Loucy (cell line): ENCODE measurements around the gene CELSR2.

Experiments used
- H2AFZ ChIP-seq: fragments of 200-600 bp; sonication (generic); 2 replicates; pipeline ENCODE4 v1.6.0; 2016; ENCODE audit warnings: antibody characterized with exemption, mild to moderate bottlenecking, low read length, moderate library complexity
- H3F3A ChIP-seq: fragments of 200-600 bp; 2 replicates; pipeline ENCODE4 v1.6.0; 2016; ENCODE audit warnings: antibody characterized with exemption, low read depth, mild to moderate bottlenecking
- H3K27me3 ChIP-seq: fragments of 200-600 bp; sonication (generic); 2 replicates; pipeline ENCODE4 v1.6.1; 2014; ENCODE audit warnings: low read length, mild to moderate bottlenecking; ENCODE audit not compliant: insufficient read depth, poor library complexity, severe bottlenecking
- H3K36me3 ChIP-seq: fragments of 200-600 bp; sonication (generic); 2 replicates; pipeline ENCODE4 v1.6.1; 2016; ENCODE audit warnings: low read length; ENCODE audit not compliant: insufficient read depth
- H3K4me1 ChIP-seq: fragments of 200-600 bp; sonication (generic); 2 replicates; pipeline ENCODE4 v1.5.1; 2014; ENCODE audit warnings: low read length, mild to moderate bottlenecking; ENCODE audit not compliant: insufficient read depth, poor library complexity, severe bottlenecking
- H3K4me2 ChIP-seq: fragments of 200-600 bp; sonication (generic); 2 replicates; pipeline ENCODE4 v1.6.0; 2014; ENCODE audit warnings: antibody characterized with exemption, low read length, low read depth, mild to moderate bottlenecking; ENCODE audit not compliant: poor library complexity, severe bottlenecking
- H3K4me3 ChIP-seq: fragments of 200-600 bp; sonication (generic); 2 replicates; pipeline ENCODE4 v1.5.1; 2014; ENCODE audit warnings: low read length, mild to moderate bottlenecking, mixed read lengths; ENCODE audit not compliant: poor library complexity, severe bottlenecking
- H3K79me2 ChIP-seq: fragments of 200-600 bp; sonication (generic); 2 replicates; pipeline ENCODE4 v1.6.1; 2014; ENCODE audit warnings: low read length; ENCODE audit not compliant: insufficient read depth
- H3K9ac ChIP-seq: fragments of 200-600 bp; sonication (generic); 2 replicates; pipeline ENCODE4 v1.6.0; 2014; ENCODE audit warnings: mild to moderate bottlenecking, low read depth, low read length, moderate library complexity; ENCODE audit not compliant: poor library complexity, severe bottlenecking
- H3K9me2 ChIP-seq: fragments of 200-600 bp; sonication (generic); replicated peaks from 2 replicates; pipeline ENCODE4 v1.6.1; 2016; ENCODE audit warnings: low read depth, low read length, mixed read lengths
- H3K9me3 ChIP-seq: fragments of 200-600 bp; sonication (generic); 2 replicates; pipeline ENCODE4 v1.6.1; 2014; ENCODE audit warnings: mild to moderate bottlenecking, antibody characterized with exemption, low read length, low read depth; ENCODE audit not compliant: insufficient read depth
- H4K20me1 ChIP-seq: fragments of 200-600 bp; sonication (generic); 2 replicates; pipeline ENCODE4 v1.6.0; 2014; ENCODE audit warnings: antibody characterized with exemption, low read length, mild to moderate bottlenecking; ENCODE audit not compliant: insufficient read depth, poor library complexity, severe bottlenecking
- EZH2phosphoT487 ChIP-seq: fragments of 200-600 bp; IDR thresholded peaks from 2 replicates; pipeline ENCODE4 v1.6.1; 2018; ENCODE audit warnings: antibody characterized with exemption, mild to moderate bottlenecking, moderate library complexity, borderline replicate concordance
- TF ChIP-seq, protein P1 (sequence below): fragments of 200-600 bp; sonication (generic); conservative IDR thresholded peaks from 2 replicates; pipeline ENCODE4 v1.5.1; 2014; ENCODE audit warnings: mild to moderate bottlenecking, antibody characterized with exemption, low read length

Gene CELSR2

DNA sequence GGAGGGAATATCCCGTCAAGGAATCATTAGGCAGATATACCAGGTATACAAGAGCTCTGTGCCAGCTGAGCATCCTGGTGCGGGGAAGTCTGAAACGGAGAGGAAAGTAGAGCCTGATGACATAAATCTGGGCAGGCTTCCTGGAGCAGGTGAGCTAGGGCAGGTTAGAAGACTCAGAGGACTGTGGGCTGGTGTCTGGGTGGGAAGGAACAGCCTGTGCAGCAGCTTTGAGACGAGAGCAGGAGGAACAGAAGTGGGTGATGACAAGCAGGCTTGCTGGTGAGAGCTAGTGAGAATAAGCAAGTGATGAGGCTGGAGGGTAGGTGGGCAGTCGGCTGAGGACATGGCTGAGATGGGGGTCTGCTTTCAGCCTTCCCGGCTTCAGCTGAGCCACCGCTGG lies 6.7 kb downstream of the CELSR2 start:
- TF ChIP-seq EZH2phosphoT487: no peak
- Histone ChIP-seq H4K20me1 (no peaks in the 10 kb centered on the region), H3K9me2 (no peaks in the 10 kb centered on the region), H3K27me3 (no peaks in the 10 kb centered on the region), H2AFZ (no peak overlapping the region), H3K9me3 (no peaks in the 10 kb centered on the region), H3F3A (no peaks in the 10 kb centered on the region), H3K79me2 (no peaks in the 10 kb centered on the region), H3K4me1 (no peaks in the 10 kb centered on the region), H3K36me3 (no peaks in the 10 kb centered on the region), H3K4me2 (no peak overlapping the region), H3K4me3 (no peak overlapping the region), H3K9ac (no peak overlapping the region)

DNA sequence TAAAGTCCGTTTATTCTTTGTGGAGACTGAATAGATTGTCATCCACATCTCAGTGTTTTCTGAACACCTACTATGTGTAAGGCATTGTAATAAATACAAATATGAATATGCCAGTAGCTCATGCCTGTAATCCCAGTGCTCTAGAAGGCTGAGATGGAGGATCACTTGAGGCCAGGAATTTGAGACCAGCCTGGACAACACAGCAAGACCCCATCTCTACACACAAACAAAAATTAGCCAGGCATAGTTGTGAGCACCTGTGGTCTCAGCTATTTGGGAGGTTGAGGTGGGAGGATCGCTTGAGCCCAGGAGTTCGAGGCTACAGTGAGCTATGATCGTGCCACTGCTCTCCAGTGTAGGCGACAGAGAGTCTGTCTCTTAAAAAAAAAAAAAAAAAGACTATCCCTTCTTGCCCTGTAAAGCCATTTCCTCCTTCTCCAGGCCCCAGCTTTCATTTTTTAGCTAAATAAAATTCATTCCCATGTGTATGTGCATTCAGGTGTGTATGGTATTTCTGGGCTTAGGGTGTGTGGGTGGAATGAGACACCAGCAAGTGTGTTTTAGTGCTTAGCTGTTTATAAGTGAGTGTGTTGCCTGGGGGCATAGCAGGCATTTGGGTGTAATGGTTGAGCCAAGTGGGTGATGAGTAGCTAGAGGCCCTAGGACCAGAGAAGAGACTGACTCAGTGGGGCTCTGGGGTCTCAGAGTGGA lies 7.8 kb downstream of the CELSR2 start:
- Histone ChIP-seq H3K4me3 (no peak overlapping the region), H3F3A (no peaks in the 10 kb centered on the region), H3K9me3 (no peaks in the 10 kb centered on the region), H3K27me3 (no peaks in the 10 kb centered on the region), H4K20me1 (no peaks in the 10 kb centered on the region), H3K9ac (no peak overlapping the region), H2AFZ (no peak overlapping the region), H3K79me2 (no peaks in the 10 kb centered on the region), H3K9me2 (no peaks in the 10 kb centered on the region), H3K4me2 (no peak overlapping the region), H3K36me3 (no peaks in the 10 kb centered on the region), H3K4me1 (no peaks in the 10 kb centered on the region)
- no peak for TF ChIP-seq EZH2phosphoT487
- TF ChIP-seq, protein P1, sequence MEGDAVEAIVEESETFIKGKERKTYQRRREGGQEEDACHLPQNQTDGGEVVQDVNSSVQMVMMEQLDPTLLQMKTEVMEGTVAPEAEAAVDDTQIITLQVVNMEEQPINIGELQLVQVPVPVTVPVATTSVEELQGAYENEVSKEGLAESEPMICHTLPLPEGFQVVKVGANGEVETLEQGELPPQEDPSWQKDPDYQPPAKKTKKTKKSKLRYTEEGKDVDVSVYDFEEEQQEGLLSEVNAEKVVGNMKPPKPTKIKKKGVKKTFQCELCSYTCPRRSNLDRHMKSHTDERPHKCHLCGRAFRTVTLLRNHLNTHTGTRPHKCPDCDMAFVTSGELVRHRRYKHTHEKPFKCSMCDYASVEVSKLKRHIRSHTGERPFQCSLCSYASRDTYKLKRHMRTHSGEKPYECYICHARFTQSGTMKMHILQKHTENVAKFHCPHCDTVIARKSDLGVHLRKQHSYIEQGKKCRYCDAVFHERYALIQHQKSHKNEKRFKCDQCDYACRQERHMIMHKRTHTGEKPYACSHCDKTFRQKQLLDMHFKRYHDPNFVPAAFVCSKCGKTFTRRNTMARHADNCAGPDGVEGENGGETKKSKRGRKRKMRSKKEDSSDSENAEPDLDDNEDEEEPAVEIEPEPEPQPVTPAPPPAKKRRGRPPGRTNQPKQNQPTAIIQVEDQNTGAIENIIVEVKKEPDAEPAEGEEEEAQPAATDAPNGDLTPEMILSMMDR: no peak

GRCh38 chr1:109257682-109258421 lies 8.5 kb downstream of the CELSR2 start:
- Histone ChIP-seq H3K4me2 (no peak overlapping the region), H4K20me1 (no peaks in the 10 kb centered on the region), H3K9me3 (no peaks in the 10 kb centered on the region), H3K79me2 (no peaks in the 10 kb centered on the region), H3K9ac (no peak overlapping the region), H3K4me3 (no peak overlapping the region), H2AFZ (no peak overlapping the region), H3K36me3 (no peaks in the 10 kb centered on the region), H3K4me1 (no peaks in the 10 kb centered on the region), H3K27me3 (no peaks in the 10 kb centered on the region), H3F3A (no peaks in the 10 kb centered on the region), H3K9me2 (no peaks in the 10 kb centered on the region)
- TF ChIP-seq, protein P1: no peak
- no peak for TF ChIP-seq EZH2phosphoT487
